Muscle layer of colon (tissue), 2 donors: ENCODE results near the gene HSPA12B.

Experiments
- H3K27ac ChIP-seq: one replicate; pipeline ENCODE4 v1.7.0; 2013; ENCODE audit warnings: low read depth, mild to moderate bottlenecking, low read length, moderate library complexity
- H3K27me3 ChIP-seq, 2 donors: one replicate each; pipeline ENCODE4 v1.7.0; 2013; ENCODE audit warnings: low read length in 2 of 2, mild to moderate bottlenecking in 2 of 2; ENCODE audit not compliant: insufficient read depth in 2 of 2, control insufficient read depth in 1 of 2
- H3K36me3 ChIP-seq: one replicate; pipeline ENCODE4 v1.7.0; 2013; ENCODE audit warnings: mild to moderate bottlenecking, low read length; ENCODE audit not compliant: insufficient read depth
- H3K4me1 ChIP-seq: one replicate; pipeline ENCODE4 v1.7.0; 2013; ENCODE audit warnings: mild to moderate bottlenecking, low read length; ENCODE audit not compliant: insufficient read depth
- H3K4me3 ChIP-seq, 2 donors: one replicate each; pipeline ENCODE4 v1.7.0; 2013; ENCODE audit warnings: low read length in 2 of 2, low read depth in 1 of 2, mild to moderate bottlenecking in 1 of 2, moderate library complexity in 1 of 2
- H3K9ac ChIP-seq: one replicate; pipeline ENCODE4 v1.7.0; 2013; ENCODE audit warnings: low read length
- H3K9me3 ChIP-seq: one replicate; pipeline ENCODE4 v1.7.0; 2013; ENCODE audit warnings: mild to moderate bottlenecking, low read length
- donor health status: abdominal sarcoma.
- donor health status: Adenocarcinoma of cecum.

The HSPA12B gene

DNA sequence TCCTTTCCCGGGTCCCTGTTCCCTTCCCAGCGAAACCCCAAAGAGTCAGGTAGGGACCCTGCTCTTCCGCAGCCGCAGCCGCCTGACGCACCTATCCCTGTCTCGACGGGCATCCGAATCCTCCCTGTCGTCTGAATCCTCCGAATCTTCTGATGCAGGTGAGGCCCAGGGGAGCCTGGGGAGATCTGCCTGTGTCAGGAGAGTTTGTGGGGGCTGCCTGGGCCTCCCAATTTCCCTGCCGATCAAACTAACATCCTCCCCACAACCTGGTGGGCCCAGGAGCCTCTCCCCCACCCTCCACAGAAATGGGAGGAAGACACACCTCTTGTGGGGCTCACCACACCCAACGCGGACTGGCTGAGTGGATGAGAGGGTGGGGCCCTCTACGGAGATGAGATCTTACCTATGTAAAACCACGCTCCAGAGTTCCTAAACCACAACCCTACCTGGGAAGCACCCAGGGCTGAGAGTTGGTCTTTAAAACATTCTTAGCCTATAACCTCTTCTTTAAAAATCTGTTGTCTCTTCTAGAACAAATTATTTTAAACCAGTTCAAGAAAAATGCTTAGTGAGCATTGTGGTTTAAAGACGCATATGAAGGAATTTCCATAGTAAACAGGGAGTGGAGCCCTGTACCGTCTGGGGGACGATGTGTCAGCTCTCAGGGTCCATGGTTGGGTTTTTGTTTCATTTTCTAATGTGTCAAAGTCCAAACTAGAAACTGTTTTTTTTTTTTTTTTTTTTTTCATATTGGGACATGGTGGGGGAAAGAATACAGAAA lies 65.3 kb downstream of the HSPA12B start:
- Histone ChIP-seq H3K4me1 (peaks cover 41% of the 10 kb centered on the region), H3K36me3 (peaks cover 37% of the 10 kb centered on the region), H3K9ac (no peak overlapping the region), H3K4me3 (peak overlapping the region in 1 of 2 donors; percentile 53), H3K27ac (no peak overlapping the region), H3K27me3 (no peaks in the 10 kb centered on the region), H3K9me3 (no peaks in the 10 kb centered on the region)

DNA sequence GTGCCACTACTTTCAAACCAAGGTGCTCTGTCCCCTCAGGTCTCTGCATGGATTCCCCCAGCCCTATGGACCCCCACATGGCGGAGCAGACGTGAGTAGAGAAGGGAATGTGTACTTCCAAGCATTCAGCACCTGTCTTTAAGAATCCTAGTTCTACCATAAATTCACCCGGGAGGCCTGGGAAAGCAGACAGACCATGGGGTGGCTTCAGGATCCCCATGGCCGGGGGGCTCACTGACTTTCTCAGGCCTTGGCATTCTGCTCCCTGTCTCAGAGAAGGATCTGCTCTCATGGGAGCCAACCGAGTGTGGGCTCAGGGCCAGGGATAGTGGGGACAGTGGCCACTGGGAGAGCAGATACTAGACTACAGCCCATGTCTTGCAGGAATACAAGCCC lies 65.9 kb downstream of the HSPA12B start:
- no peaks in the 10 kb centered on the region for H3K27me3 ChIP-seq
- H3K27ac ChIP-seq = no peak overlapping the region
- H3K4me1 ChIP-seq = peaks cover 41% of the 10 kb centered on the region
- no peaks in the 10 kb centered on the region for H3K9me3 ChIP-seq
- no peak overlapping the region for H3K9ac ChIP-seq
- H3K36me3 ChIP-seq = peaks cover 43% of the 10 kb centered on the region
- H3K4me3 ChIP-seq = no peak overlapping the region

- peaks cover 48% of the 10 kb centered on the region for H3K36me3 ChIP-seq
- no peaks in the 10 kb centered on the region for H3K9me3 ChIP-seq
- H3K27me3 ChIP-seq = no peaks in the 10 kb centered on the region
- H3K9ac ChIP-seq = no peak overlapping the region
- H3K27ac ChIP-seq = no peak overlapping the region
- H3K4me3 ChIP-seq = no peak overlapping the region
- peaks cover 41% of the 10 kb centered on the region for H3K4me1 ChIP-seq
Measured at GRCh38 chr20:3798908-3799248, 66.4 kb downstream of the HSPA12B start.

DNA sequence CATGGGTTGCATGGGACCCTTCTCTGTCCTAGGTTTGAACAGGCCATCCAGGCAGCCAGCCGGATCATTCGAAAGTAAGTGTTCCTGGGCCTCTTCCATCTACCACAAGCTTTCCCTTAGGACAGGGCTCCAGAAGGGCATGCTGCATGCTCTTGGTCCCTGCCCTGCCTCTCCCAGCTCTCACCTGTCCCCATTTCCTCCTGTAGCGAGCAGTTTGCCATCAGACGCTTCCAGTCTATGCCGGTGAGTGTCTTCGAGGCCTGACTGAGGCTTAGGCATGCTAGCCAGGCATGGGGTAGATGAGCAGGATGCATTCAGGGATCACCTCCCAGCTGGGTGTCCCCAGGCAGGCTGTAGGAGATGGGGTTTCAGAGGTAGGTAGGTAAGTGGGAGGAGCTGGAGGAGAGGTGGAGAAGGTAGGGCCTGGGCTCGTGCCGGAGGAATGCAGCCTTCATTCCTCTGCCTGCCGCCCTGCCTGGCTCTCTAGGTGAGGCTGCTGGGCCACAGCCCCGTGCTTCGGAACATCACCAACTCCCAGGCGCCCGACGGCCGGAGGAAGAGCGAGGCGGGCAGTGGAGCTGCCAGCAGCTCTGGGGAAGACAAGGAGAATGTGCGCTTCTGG lies 67.9 kb downstream of the HSPA12B start:
- H3K4me3 ChIP-seq = no peak overlapping the region
- no peaks in the 10 kb centered on the region for H3K27me3 ChIP-seq
- peaks cover 63% of the 10 kb centered on the region for H3K36me3 ChIP-seq
- no peaks in the 10 kb centered on the region for H3K9me3 ChIP-seq
- H3K27ac ChIP-seq = no peak overlapping the region
- peaks cover 35% of the 10 kb centered on the region for H3K4me1 ChIP-seq
- no peak overlapping the region for H3K9ac ChIP-seq

DNA sequence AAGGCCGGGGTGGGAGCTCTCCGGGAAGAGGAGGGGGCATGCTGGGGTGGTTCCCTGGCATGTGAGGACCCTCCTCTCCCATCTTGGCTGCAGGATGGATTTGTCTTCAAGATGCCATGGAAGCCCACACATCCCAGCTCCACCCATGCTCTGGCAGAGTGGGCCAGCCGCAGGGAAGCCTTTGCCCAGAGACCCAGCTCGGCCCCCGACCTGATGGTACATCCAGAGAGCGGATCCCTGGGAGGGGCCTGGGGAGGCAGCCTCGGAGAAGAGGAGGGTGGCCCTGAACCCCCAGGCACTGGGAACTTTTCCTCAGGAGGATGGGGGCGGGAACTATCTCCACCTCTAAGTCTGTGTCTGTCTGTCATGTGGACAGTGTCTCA lies 68.4 kb downstream of the HSPA12B start:
- no peak overlapping the region for H3K4me3 ChIP-seq
- no peaks in the 10 kb centered on the region for H3K27me3 ChIP-seq
- H3K36me3 ChIP-seq = peaks cover 68% of the 10 kb centered on the region
- H3K27ac ChIP-seq = no peak overlapping the region
- H3K9ac ChIP-seq = no peak overlapping the region
- H3K4me1 ChIP-seq = peaks cover 39% of the 10 kb centered on the region
- no peaks in the 10 kb centered on the region for H3K9me3 ChIP-seq

- H3K27ac ChIP-seq = no peak overlapping the region
- H3K27me3 ChIP-seq = no peaks in the 10 kb centered on the region
- H3K9me3 ChIP-seq = no peaks in the 10 kb centered on the region
- peaks cover 43% of the 10 kb centered on the region for H3K4me1 ChIP-seq
- H3K9ac ChIP-seq = no peak overlapping the region
- H3K36me3 ChIP-seq = peaks cover 69% of the 10 kb centered on the region
- H3K4me3 ChIP-seq = no peak overlapping the region
Measured at GRCh38 chr20:3801299-3801698, 68.8 kb downstream of the HSPA12B start.

GRCh38 chr20:3801846-3802245 lies 69.4 kb downstream of the HSPA12B start:
- peaks cover 46% of the 10 kb centered on the region for H3K4me1 ChIP-seq
- no peaks in the 10 kb centered on the region for H3K27me3 ChIP-seq
- H3K27ac ChIP-seq = no peak overlapping the region

More at GRCh38 chr20:3801846-3802245, 69.4 kb downstream of the HSPA12B start:
- Histone ChIP-seq H3K9ac (no peak overlapping the region), H3K4me3 (no peak overlapping the region), H3K36me3 (peaks cover 69% of the 10 kb centered on the region), H3K9me3 (no peaks in the 10 kb centered on the region)
